SH-SY5Y (cell line): ENCODE measurements around the gene PUDP.

Experiments used
- GATA2 ChIP-seq: IDR thresholded peaks from 2 replicates; pipeline ENCODE4 v1.6.1; 2011; ENCODE audit warnings: mild to moderate bottlenecking, low read depth, low read length
- GATA3 ChIP-seq: IDR thresholded peaks from 2 replicates; pipeline ENCODE4 v1.6.1; 2011; ENCODE audit warnings: low read depth, mild to moderate bottlenecking, low read length, moderate library complexity

- TF ChIP-seq GATA2 (no peak), GATA3 (no peak)
Observed at GRCh38 chrX:7134981-7135380, 13.0 kb downstream of the PUDP start.
